ENCODE results near the gene COL18A1. TPM values are rescaled to one million over a fixed set of nuclear protein-coding genes. Genes with fewer than 3 reads are reported as not detected.

COL18A1 gene
- total and polyA plus RNA-seq, 9 of the 15 experiments (the other 6 are each of a cell fraction or from before 2014, with no cell fraction given): 0.14 to 16.4 (median 2.0) TPM

GRCh38 chr21:45427331-45428271 is 22.6 kb downstream of the COL18A1 start (continued):
- TF ChIP-seq EGR1 (conservative IDR thresholded peaks at IDR 0.05) (0 out of 2 replicates have a peak, but pooled peaks have one; percentile 4), ZSCAN32 (CRISPR knock-in tag; IDR thresholded peaks at IDR 0.05) (no peak), ZNF24 (IDR thresholded peaks at IDR 0.05) (no peak), ELF4 (CRISPR knock-in tag; IDR thresholded peaks at IDR 0.05) (no peak), POU5F1 (IDR thresholded peaks at IDR 0.05; ENCODE audit: borderline replicate concordance, low read depth, low read length, partially characterized antibody) (no peak), SIX5 (IDR thresholded peaks at IDR 0.05; ENCODE audit: borderline replicate concordance in 1 of 2, insufficient read depth in 1 of 2, low read depth in 1 of 2, low read length in 2 of 2) (no peak), SRSF1 (IDR thresholded peaks at IDR 0.05; ENCODE audit: low read depth, low read length) (no peak), HNRNPL (IDR thresholded peaks at IDR 0.05; ENCODE audit: low read depth, low read length) (peak; percentile 80), MAX (CRISPR knock-in tag; IDR thresholded peaks at IDR 0.05) (peak; percentile 78), SREBF2 (CRISPR knock-in tag; IDR thresholded peaks at IDR 0.05) (no peak), HDAC1 (IDR thresholded peaks at IDR 0.05) (0 out of 4 replicates have a peak, but pooled peaks of 1 of the 2 experiments have one; percentile 18), NFYB (IDR thresholded peaks at IDR 0.05; ENCODE audit: extremely low read depth, insufficient read length) (no peak), MTA3 (IDR thresholded peaks at IDR 0.05; ENCODE audit: borderline replicate concordance) (0 out of 2 replicates have a peak, but pooled peaks have one; percentile 16), TBP (optimal IDR thresholded peaks at IDR 0.05; ENCODE audit: low read depth, low read length) (peak; percentile 42), TCF7L2 (IDR thresholded peaks at IDR 0.05; ENCODE audit: low read depth, low read length) (no peak), TFAP4 (CRISPR knock-in tag; IDR thresholded peaks at IDR 0.05; ENCODE audit: borderline replicate concordance) (peak; percentile 54; the same call in 1 of the 2 replicates), CXXC5 (CRISPR knock-in tag; IDR thresholded peaks at IDR 0.05) (peak; percentile 15; the same call in 1 of the 2 replicates), ZFX (CRISPR knock-in tag; IDR thresholded peaks at IDR 0.05) (peak; percentile 59), DPF2 (IDR thresholded peaks at IDR 0.05) (peak; percentile 71), JUND (IDR thresholded peaks at IDR 0.05; ENCODE audit: borderline replicate concordance, low read depth, low read length) (peak; percentile 92), JUND (tag; IDR thresholded peaks at IDR 0.05; ENCODE audit: borderline replicate concordance, low read depth, low read length) (peak; percentile 90; the same call in 2 of the 3 replicates), POLR2G (IDR thresholded peaks at IDR 0.05; ENCODE audit: low read depth, low read length) (no peak), FOSL1 (tag; conservative IDR thresholded peaks at IDR 0.05) (peak; percentile 99), ZBTB33 (CRISPR knock-in tag; IDR thresholded peaks at IDR 0.05) (peak; percentile 86)
